ENCODE data around the gene IRF9. TPM values are rescaled to one million over a fixed set of nuclear protein-coding genes. Genes with fewer than 3 reads are reported as not detected.

The IRF9 gene
- total RNA-seq, 1 experiment from 2014 or later = 15.6 TPM

- Mint-ChIP-seq H3K4me3 (no peak overlapping the region), H3K27me3 (ENCODE audit: low read depth) (no peaks in the 10 kb centered on the region), H3K27ac (no peak overlapping the region), H3K9me3 (no peaks in the 10 kb centered on the region), H3K36me3 (peaks cover 44% of the 10 kb centered on the region), H3K4me1 (peaks cover 13% of the 10 kb centered on the region)
- ATAC-seq (no peak), DNase-seq (ENCODE audit: low spot score) (no peak)
- ChIA-PET CTCF (interaction anchor here (0.7 to 2.7 kb wide), 20 partner anchors 9 to 272 kb away, joined by 3 to 42 read pairs (median 14); partner anchors contain the start of genes CHMP4A, DCAF11, DHRS1 and IPO4), POLR2A (interaction anchor here (1.5 to 2.3 kb wide), 5 partner anchors 9 to 64 kb away, joined by 4 to 13 read pairs (median 7); partner anchors contain the start of genes DCAF11, IPO4, NRL and PSME2)
- TF ChIP-seq ZNF138 (CRISPR knock-in tag; conservative IDR thresholded peaks at IDR 0.05) = no peak
- no peak for TF ChIP-seq ZNF219 (CRISPR knock-in tag; IDR thresholded peaks at IDR 0.05; ENCODE audit: borderline replicate concordance)
- TF ChIP-seq NR1H2 (CRISPR knock-in tag; IDR thresholded peaks at IDR 0.05) = no peak
- no peak for TF ChIP-seq ATF6 (CRISPR knock-in tag; IDR thresholded peaks at IDR 0.05)
Measured at GRCh38 chr14:24159777-24160498, 1.1 kb upstream of the IRF9 start.

- no peak overlapping the region for H3K27ac Mint-ChIP-seq
- ATAC-seq = no peak
- no peak for TF ChIP-seq NR3C1 (CRISPR knock-in tag; conservative IDR thresholded peaks at IDR 0.05; ENCODE audit: low read depth)
- no peak for TF ChIP-seq ZNF219 (CRISPR knock-in tag; IDR thresholded peaks at IDR 0.05; ENCODE audit: borderline replicate concordance)
- no peak for TF ChIP-seq HMGA2 (CRISPR knock-in tag; IDR thresholded peaks at IDR 0.05)
- no peak for TF ChIP-seq ZNF532 (CRISPR knock-in tag; IDR thresholded peaks at IDR 0.05; ENCODE audit: borderline replicate concordance)
- TF ChIP-seq OVOL2 (CRISPR knock-in tag; IDR thresholded peaks at IDR 0.05; ENCODE audit: borderline replicate concordance) = no peak
- no peak for TF ChIP-seq ZNF263 (CRISPR knock-in tag; IDR thresholded peaks at IDR 0.05; ENCODE audit: low read depth)
- peaks cover 13% of the 10 kb centered on the region for H3K4me1 Mint-ChIP-seq
- no peaks in the 10 kb centered on the region for H3K27me3 Mint-ChIP-seq (ENCODE audit: low read depth)
- no peak for DNase-seq (ENCODE audit: low spot score)
- no peak overlapping the region for H3K4me3 Mint-ChIP-seq
- H3K9me3 Mint-ChIP-seq = no peaks in the 10 kb centered on the region
- H3K36me3 Mint-ChIP-seq = peaks cover 40% of the 10 kb centered on the region
- ChIA-PET CTCF (interaction anchor here (0.9 to 2.7 kb wide), 35 partner anchors 9 to 271 kb away, joined by 3 to 55 read pairs (median 7); partner anchors contain the start of genes CHMP4A, CIDEB, DCAF11 and DHRS1), POLR2A (interaction anchor here (0.6 to 2.3 kb wide), 11 partner anchors 10 to 875 kb away, joined by 3 to 13 read pairs (median 5); partner anchors contain the start of genes DCAF11, EMC9, IPO4 and NRL)
Measured at GRCh38 chr14:24160499-24160849, 591 bp upstream of the IRF9 start.

- Mint-ChIP-seq H3K4me3 (peak overlapping the region; percentile 70; the same call in 1 of the 2 replicates), H3K36me3 (peaks cover 27% of the 10 kb centered on the region), H3K27ac (no peak overlapping the region), H3K4me1 (peaks cover 13% of the 10 kb centered on the region), H3K27me3 (ENCODE audit: low read depth) (no peaks in the 10 kb centered on the region), H3K9me3 (no peaks in the 10 kb centered on the region)
- ATAC-seq = no peak
- ChIA-PET POLR2A (interaction anchor here (1.3 to 2.2 kb wide), 4 partner anchors 15 to 80 kb away, joined by 4 to 10 read pairs (median 6); partner anchors contain the start of genes CHMP4A, IPO4, PSME2 and RNF31), CTCF (interaction anchor here (1.0 to 2.7 kb wide), 15 partner anchors 11 to 269 kb away, joined by 3 to 55 read pairs (median 7); partner anchors contain the start of genes CHMP4A, CIDEB, DCAF11 and IPO4)
- no peak for DNase-seq (ENCODE audit: low spot score)
- TF ChIP-seq AFF4 (CRISPR knock-in tag; IDR thresholded peaks at IDR 0.05; ENCODE audit: borderline replicate concordance) (no peak), CDX4 (CRISPR knock-in tag; IDR thresholded peaks at IDR 0.05; ENCODE audit: borderline replicate concordance) (no peak), PRRX2 (CRISPR knock-in tag; IDR thresholded peaks at IDR 0.05) (no peak), ZSCAN18 (CRISPR knock-in tag; IDR thresholded peaks at IDR 0.05) (no peak), E2F1 (CRISPR knock-in tag; IDR thresholded peaks at IDR 0.05) (no peak), TEAD1 (CRISPR knock-in tag; IDR thresholded peaks at IDR 0.05) (no peak), MXD4 (CRISPR knock-in tag; IDR thresholded peaks at IDR 0.05; ENCODE audit: borderline replicate concordance) (no peak)
Measured at GRCh38 chr14:24162093-24162492, 1.0 kb downstream of the IRF9 start.

All from WTC11 (cell line).